Stimulated activated CD8-positive, alpha-beta memory T cell treated with anti-CD3 and anti-CD28 coated beads, Interleukin-15, amount 100 ng/mL, for 4 hours (primary cell): ENCODE measurements around the gene CARD10.
"Not testable (repeated sequence)": the region's sequence is repeated elsewhere in the genome, so short reads cannot be mapped to it uniquely, and the experiment has no call there.

ENCODE experiments used
- DNase-seq, 2 donors: peaks; one replicate each; pipeline ENCODE4 v3.0.0-alpha.2; 2020; ENCODE audit warnings: low read depth in 2 of 2

Gene CARD10

GRCh38 chr22:37485395-37486223 is 33.6 kb downstream of the CARD10 start:
- peak in 1 of 2 donors; percentile 12 for DNase-seq

- peak; percentile 56 to 57 for DNase-seq
These were observed 34.5 kb downstream of the CARD10 start for GRCh38 chr22:37484480-37485394.

GRCh38 chr22:37483050-37483449 is 36.2 kb downstream of the CARD10 start:
- no peak for DNase-seq

GRCh38 chr22:37482244-37482643 is 37.0 kb downstream of the CARD10 start:
- no peak for DNase-seq

GRCh38 chr22:37481347-37481907 is 37.8 kb downstream of the CARD10 start:
- DNase-seq: no peak

GRCh38 chr22:37480387-37481346 is 38.5 kb downstream of the CARD10 start:
- DNase-seq: no peak

- DNase-seq: no peak
These were observed 40.0 kb downstream of the CARD10 start for GRCh38 chr22:37479196-37479595.

GRCh38 chr22:37476389-37477329 is 42.6 kb downstream of the CARD10 start:
- DNase-seq: no peak

GRCh38 chr22:37474447-37475090 is 44.6 kb downstream of the CARD10 start:
- DNase-seq: no peak

- no peak for DNase-seq
These were observed 45.7 kb downstream of the CARD10 start for GRCh38 chr22:37473437-37473946.

GRCh38 chr22:37472418-37473006 is 46.7 kb downstream of the CARD10 start:
- no peak for DNase-seq

GRCh38 chr22:37471727-37472417 is 47.3 kb downstream of the CARD10 start:
- no peak for DNase-seq

- DNase-seq: no peak
These were observed 49.1 kb downstream of the CARD10 start for GRCh38 chr22:37470087-37470445.

GRCh38 chr22:37469416-37470086 is 49.7 kb downstream of the CARD10 start:
- DNase-seq: no peak

GRCh38 chr22:37468201-37468695 is 51.0 kb downstream of the CARD10 start:
- DNase-seq: not testable (repeated sequence)

GRCh38 chr22:37467391-37467955 is 51.7 kb downstream of the CARD10 start:
- no peak for DNase-seq

- DNase-seq: no peak
These were observed 55.0 kb downstream of the CARD10 start for GRCh38 chr22:37464181-37464580.
